T-cell (primary cell): ENCODE data around the gene ALLC. TPM values are rescaled to one million over a fixed set of nuclear protein-coding genes. Genes with fewer than 3 reads are reported as not detected.

ENCODE experiments used
- ATAC-seq, 4 experiments: fragments of 200-7000 bp in 3 of 4; fragments of 150-1000 bp in 1 of 4; cut with Tn5 transposase; replicated peaks in 1 of 4; 1 replicate in 3 of 4; 2 replicates in 1 of 4; pipeline ENCODE4 v1.10.0; 2021; ENCODE audit warnings: moderate library complexity in 3 of 4, mild to moderate bottlenecking in 2 of 4, moderate number of reproducible peaks in 1 of 4
- CTCF ChIA-PET, 2 donors: fragments of 300-600 bp; sonication (Branson Sonifier 250); formaldehyde crosslinking; loops; one replicate each; lab custom pipeline; 2022; ENCODE audit warnings: antibody characterized with exemption in 2 of 2; lab: Charles Lee
- POLR2A ChIA-PET, 2 donors: fragments of 300-600 bp; sonication (Branson Sonifier 250); formaldehyde crosslinking; loops; one replicate each; lab custom pipeline; 2022; ENCODE audit warnings: antibody characterized with exemption in 2 of 2; lab: Charles Lee
- DNase-seq, 35 experiments: peaks; one replicate each; pipeline versions ENCODE4 v3.0.0 to v3.0.0-alpha.2; 2013 to 2023
- H3K27ac ChIP-seq: one replicate; pipeline ENCODE4 v1.5.1; 2013; ENCODE audit warnings: low read length
- H3K27me3 ChIP-seq, 2 experiments: replicated peaks in 1 of 2; 1 replicate in 1 of 2; 2 replicates in 1 of 2; pipeline versions ENCODE4 v1.6.1 to v1.7.0; 2013; ENCODE audit warnings: low read length in 1 of 2, mixed read lengths in 1 of 2; ENCODE audit not compliant: control insufficient read depth in 2 of 2, insufficient read depth in 2 of 2; ENCODE audit errors: extremely low read depth in 1 of 2
- H3K36me3 ChIP-seq, 2 donors: 1 replicate in 1 of 2; 2 replicates in 1 of 2; pipeline versions ENCODE4 v1.6.1 to v1.7.0; 2013; ENCODE audit warnings: low read length in 1 of 2; ENCODE audit not compliant: control insufficient read depth in 2 of 2, insufficient read depth in 1 of 2; ENCODE audit errors: extremely low read depth in 1 of 2
- H3K4me1 ChIP-seq, 2 experiments: 1 replicate in 1 of 2; 2 replicates in 1 of 2; pipeline versions ENCODE4 v1.6.1 to v1.7.0; 2013; ENCODE audit warnings: low read length in 2 of 2, mixed read lengths in 1 of 2; ENCODE audit not compliant: insufficient read depth in 2 of 2, control insufficient read depth in 1 of 2; ENCODE audit errors: extremely low read depth in 1 of 2
- H3K4me3 ChIP-seq, 2 donors: 1 replicate in 1 of 2; 2 replicates in 1 of 2; pipeline versions ENCODE4 v1.5.1 to v1.7.0; 2013; ENCODE audit warnings: mild to moderate bottlenecking in 2 of 2, low read length in 1 of 2, moderate library complexity in 1 of 2; ENCODE audit not compliant: control insufficient read depth in 1 of 2; ENCODE audit errors: extremely low read depth in 1 of 2
- H3K9me3 ChIP-seq: 2 replicates; pipeline ENCODE4 v1.7.0; 2013
- H3K27ac Mint-ChIP-seq, 2 donors: one replicate each; pipeline ENCODE4 v1.8.0; 2020 to 2021; ENCODE audit warnings: mild to moderate bottlenecking in 2 of 2, mixed read lengths in 2 of 2
- H3K27me3 Mint-ChIP-seq, 2 donors: one replicate each; pipeline ENCODE4 v1.8.0; 2021 to 2022; ENCODE audit warnings: mixed read lengths in 2 of 2
- H3K36me3 Mint-ChIP-seq: one replicate; pipeline ENCODE4 v1.8.0; 2021; ENCODE audit warnings: mixed read lengths
- H3K4me1 Mint-ChIP-seq, 3 donors: one replicate each; pipeline ENCODE4 v1.8.0; 2020 to 2022; ENCODE audit warnings: mixed read lengths in 3 of 3, mild to moderate bottlenecking in 1 of 3
- H3K4me3 Mint-ChIP-seq, 3 donors: one replicate each; pipeline ENCODE4 v1.8.0; 2020 to 2022; ENCODE audit warnings: mild to moderate bottlenecking in 3 of 3, mixed read lengths in 3 of 3, moderate library complexity in 3 of 3
- H3K9me3 Mint-ChIP-seq, 3 donors: one replicate each; pipeline ENCODE4 v1.8.0; 2020 to 2022; ENCODE audit warnings: mixed read lengths in 3 of 3
- WGBS: methylation state at CpG from one replicate; pipeline ENCODE4 v1.1.5; 2013; ENCODE audit warnings: missing lambda C conversion rate; ENCODE audit not compliant: insufficient coverage; 5-methylcytosine and 5-hydroxymethylcytosine counted together
- total RNA-seq, 35 experiments: library from RNA in 6 of 35; stranded (reverse) in 6 of 35; fragments of 120-200 nt in 1 of 35; gene quantifications; one replicate each; pipeline versions ENCODE4 v1.2.1 to v1.2.4 and lab custom pipeline; 2013 to 2026

Gene ALLC
- total RNA-seq, 5 donors from 2014 or later (not counting 1 experiment from before 2014, with no cell fraction given) = not detected

GRCh38 chr2:3705782-3706181, 47.8 kb downstream of the ALLC start:
- H3K4me1 ChIP-seq = no peaks in the 10 kb centered on the region
- H3K27ac Mint-ChIP-seq = no peak overlapping the region
- peaks cover 0 to 5% (median 0%) of the 10 kb centered on the region in 3 donors for H3K4me1 Mint-ChIP-seq
- H3K4me3 Mint-ChIP-seq = no peak overlapping the region
- no peak overlapping the region for H3K27ac ChIP-seq
- no peaks in the 10 kb centered on the region for H3K9me3 Mint-ChIP-seq
- DNase-seq (no peak), ATAC-seq (no peak)
- no peaks in the 10 kb centered on the region for H3K36me3 ChIP-seq
- no peaks in the 10 kb centered on the region for H3K9me3 ChIP-seq
- no peaks in the 10 kb centered on the region for H3K36me3 Mint-ChIP-seq
- WGBS = 20% methylated on average over 2 of the region's 2 CpGs
- H3K4me3 ChIP-seq = no peak overlapping the region
- ChIA-PET POLR2A (no interaction called here), CTCF (no interaction called here)
- H3K27me3 ChIP-seq = peaks cover 4 to 17% of the 10 kb centered on the region in 2 experiments
- peaks cover 35 to 50% of the 10 kb centered on the region in 2 donors for H3K27me3 Mint-ChIP-seq

DNA sequence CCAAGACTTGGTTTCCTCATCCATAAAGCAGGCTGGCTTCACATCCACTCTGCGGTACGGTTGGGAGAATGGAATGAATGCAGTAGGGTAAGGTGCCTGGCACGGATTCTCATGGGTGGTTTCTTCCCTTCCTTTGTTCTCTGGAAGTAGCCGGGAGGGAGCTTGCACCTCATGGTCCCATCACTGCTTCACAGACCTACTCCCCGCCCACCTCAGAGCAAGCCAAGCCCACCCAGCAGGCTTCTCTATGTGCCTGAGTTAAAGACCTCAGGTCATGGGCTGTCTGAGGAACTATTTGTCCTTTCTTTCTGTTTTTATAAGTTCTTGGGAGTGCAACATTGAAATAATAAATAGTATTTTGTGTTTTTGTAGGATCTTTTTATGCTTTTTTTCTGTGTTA, 48.9 kb downstream of the ALLC start:
- Histone ChIP-seq H3K4me1 (no peaks in the 10 kb centered on the region), H3K9me3 (no peaks in the 10 kb centered on the region), H3K27ac (no peak overlapping the region), H3K36me3 (no peaks in the 10 kb centered on the region), H3K4me3 (no peak overlapping the region), H3K27me3 (peaks cover 2 to 17% of the 10 kb centered on the region in 2 experiments)
- Mint-ChIP-seq H3K36me3 (no peaks in the 10 kb centered on the region), H3K27me3 (peaks cover 31 to 39% of the 10 kb centered on the region in 2 donors), H3K27ac (no peak overlapping the region), H3K9me3 (no peaks in the 10 kb centered on the region), H3K4me1 (peaks cover 0 to 5% (median 0%) of the 10 kb centered on the region in 3 donors), H3K4me3 (no peak overlapping the region)
- WGBS = 100% methylated on average over 1 of the region's 5 CpGs
- ChIA-PET CTCF (no interaction called here), POLR2A (no interaction called here)
- no peak for ATAC-seq
- DNase-seq = no peak

DNA sequence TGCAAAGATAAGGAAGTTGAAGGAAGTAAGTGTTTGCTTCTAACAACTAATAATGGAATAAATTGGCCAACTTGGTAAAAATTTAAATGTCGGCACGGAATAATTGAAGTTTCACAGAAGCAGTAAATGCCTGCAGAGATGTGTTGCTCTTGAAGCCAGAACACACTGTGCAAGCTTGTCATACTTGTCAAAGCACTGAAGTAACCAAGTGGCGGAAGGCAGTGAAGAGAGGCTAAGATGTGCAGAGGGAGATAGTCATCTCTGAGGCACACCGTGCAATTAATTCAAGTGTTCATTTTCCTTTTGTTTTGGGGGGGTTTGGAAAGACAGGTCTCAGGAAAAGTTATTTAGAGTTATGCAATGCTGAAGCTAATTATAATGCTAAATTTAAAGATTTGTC, 50.6 kb downstream of the ALLC start:
- H3K27me3 ChIP-seq = peaks cover 2 to 6% of the 10 kb centered on the region in 2 experiments
- ATAC-seq = no peak
- Mint-ChIP-seq H3K4me3 (no peak overlapping the region), H3K4me1 (peaks cover 0 to 5% (median 0%) of the 10 kb centered on the region in 3 donors), H3K27ac (no peak overlapping the region), H3K27me3 (peaks cover 22 to 27% of the 10 kb centered on the region in 2 donors), H3K9me3 (no peaks in the 10 kb centered on the region), H3K36me3 (no peaks in the 10 kb centered on the region)
- no peaks in the 10 kb centered on the region for H3K9me3 ChIP-seq
- H3K27ac ChIP-seq = no peak overlapping the region
- H3K4me1 ChIP-seq = no peaks in the 10 kb centered on the region
- no peak for DNase-seq
- CTCF ChIA-PET = no interaction called here
- no peak overlapping the region for H3K4me3 ChIP-seq
- 96% methylated on average over 3 of the region's 4 CpGs for WGBS
- H3K36me3 ChIP-seq = no peaks in the 10 kb centered on the region
- POLR2A ChIA-PET = no interaction called here

- no peak overlapping the region for H3K27ac ChIP-seq
- no peaks in the 10 kb centered on the region for H3K9me3 ChIP-seq
- Mint-ChIP-seq H3K27me3 (peaks cover 22 to 27% of the 10 kb centered on the region in 2 donors), H3K27ac (no peak overlapping the region), H3K36me3 (no peaks in the 10 kb centered on the region), H3K9me3 (no peaks in the 10 kb centered on the region), H3K4me1 (peaks cover 0 to 5% (median 0%) of the 10 kb centered on the region in 3 donors), H3K4me3 (no peak overlapping the region)
- ATAC-seq (no peak), DNase-seq (no peak)
- H3K4me1 ChIP-seq = no peaks in the 10 kb centered on the region
- no peak overlapping the region for H3K4me3 ChIP-seq
- H3K36me3 ChIP-seq = no peaks in the 10 kb centered on the region
- ChIA-PET POLR2A (no interaction called here), CTCF (no interaction called here)
- H3K27me3 ChIP-seq = peaks cover 2 to 6% of the 10 kb centered on the region in 2 experiments
- 100% methylated on average over 2 of the region's 6 CpGs for WGBS
Observed at GRCh38 chr2:3709225-3709624, 51.2 kb downstream of the ALLC start.

- DNase-seq (no peak), ATAC-seq (no peak)
- H3K36me3 ChIP-seq = no peaks in the 10 kb centered on the region
- Mint-ChIP-seq H3K36me3 (no peaks in the 10 kb centered on the region), H3K9me3 (no peaks in the 10 kb centered on the region), H3K27me3 (peaks cover 9 to 12% of the 10 kb centered on the region in 2 donors), H3K4me1 (no peaks in the 10 kb centered on the region), H3K27ac (no peak overlapping the region), H3K4me3 (no peak overlapping the region)
- 100% methylated on average over 1 of the region's 3 CpGs for WGBS
- H3K9me3 ChIP-seq = no peaks in the 10 kb centered on the region
- ChIA-PET POLR2A (no interaction called here), CTCF (no interaction called here)
- no peak overlapping the region for H3K4me3 ChIP-seq
- peaks cover 0 to 3% of the 10 kb centered on the region in 2 experiments for H3K27me3 ChIP-seq
- H3K4me1 ChIP-seq = no peaks in the 10 kb centered on the region
- no peak overlapping the region for H3K27ac ChIP-seq
Observed at GRCh38 chr2:3712424-3712823, 54.4 kb downstream of the ALLC start.

DNA sequence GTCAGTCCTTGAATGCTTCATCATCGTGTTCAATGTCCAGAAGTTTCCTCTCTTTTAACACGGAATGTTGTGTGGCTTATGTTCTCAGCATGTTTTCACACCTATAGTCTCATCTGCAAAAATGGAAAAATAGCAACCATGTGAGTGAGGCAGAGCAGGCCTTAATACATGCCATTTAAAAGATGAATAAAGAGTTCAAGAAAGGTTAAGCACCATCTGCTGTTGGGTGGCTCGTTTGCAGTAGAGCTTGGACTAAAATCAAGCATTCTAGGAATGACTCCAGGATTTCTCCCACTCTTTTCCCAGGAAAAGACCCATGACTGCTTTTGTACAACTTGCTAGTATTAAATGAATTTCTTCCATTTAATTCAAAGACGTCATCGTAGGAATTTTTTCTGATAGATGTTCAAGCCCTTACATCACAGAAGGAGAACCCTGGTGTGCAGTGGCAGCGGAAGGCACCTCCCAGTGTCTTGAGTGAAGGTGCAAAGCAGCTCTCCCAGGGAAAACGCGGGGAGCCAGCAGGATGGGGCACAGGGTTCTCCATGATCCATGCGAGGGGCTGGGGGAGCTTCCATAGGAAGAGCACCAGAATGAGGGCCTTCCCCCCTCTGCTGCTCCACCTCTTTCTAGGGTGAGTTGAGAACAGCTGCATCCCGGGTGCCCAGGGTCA, 55.0 kb downstream of the ALLC start:
- 70% methylated on average over 6 of the region's 10 CpGs for WGBS
- no peaks in the 10 kb centered on the region for H3K4me1 Mint-ChIP-seq
- no peak overlapping the region for H3K27ac ChIP-seq
- DNase-seq (no peak), ATAC-seq (no peak)
- H3K36me3 Mint-ChIP-seq = no peaks in the 10 kb centered on the region
- H3K36me3 ChIP-seq = no peaks in the 10 kb centered on the region
- no peak overlapping the region for H3K27ac Mint-ChIP-seq
- peaks cover 9 to 12% of the 10 kb centered on the region in 2 donors for H3K27me3 Mint-ChIP-seq
- no peak overlapping the region for H3K4me3 Mint-ChIP-seq
- H3K9me3 ChIP-seq = no peaks in the 10 kb centered on the region
- no peaks in the 10 kb centered on the region for H3K9me3 Mint-ChIP-seq
- H3K4me3 ChIP-seq = no peak overlapping the region
- H3K27me3 ChIP-seq = peaks cover 0 to 3% of the 10 kb centered on the region in 2 experiments
- CTCF ChIA-PET = no interaction called here
- POLR2A ChIA-PET = no interaction called here
- no peaks in the 10 kb centered on the region for H3K4me1 ChIP-seq
